ENCODE data around the gene CIAO2B. TPM values are rescaled to one million over a fixed set of nuclear protein-coding genes. Genes with fewer than 3 reads are reported as not detected.

The CIAO2B gene
- total RNA-seq, 1 donor: 97.4 TPM

GRCh38 chr16:66933776-66934137, 445 bp downstream of the CIAO2B start:
- Histone ChIP-seq H3K36me3 (ENCODE audit: insufficient read depth, low read length) (peaks cover 5% of the 10 kb centered on the region), H3K27me3 (ENCODE audit: insufficient read depth, low read length) (no peaks in the 10 kb centered on the region), H3K4me2 (ENCODE audit: insufficient read depth, low read length) (peak overlapping the region; percentile 82), H2AFZ (ENCODE audit: low read length) (peak overlapping the region; percentile 96), H3K4me3 (ENCODE audit: insufficient read depth, low read length) (peak overlapping the region; percentile 90), H3K9me3 (ENCODE audit: low read depth, low read length) (no peaks in the 10 kb centered on the region), H3K27ac (ENCODE audit: low read depth, low read length) (peak overlapping the region; percentile 95), H3K79me2 (ENCODE audit: insufficient read depth, low read length) (peaks cover 57% of the 10 kb centered on the region), H4K20me1 (ENCODE audit: insufficient read depth, low read length) (peaks cover 31% of the 10 kb centered on the region), H3K4me1 (ENCODE audit: insufficient read depth, low read length) (peaks cover 18% of the 10 kb centered on the region)
- TF ChIP-seq, protein P1, sequence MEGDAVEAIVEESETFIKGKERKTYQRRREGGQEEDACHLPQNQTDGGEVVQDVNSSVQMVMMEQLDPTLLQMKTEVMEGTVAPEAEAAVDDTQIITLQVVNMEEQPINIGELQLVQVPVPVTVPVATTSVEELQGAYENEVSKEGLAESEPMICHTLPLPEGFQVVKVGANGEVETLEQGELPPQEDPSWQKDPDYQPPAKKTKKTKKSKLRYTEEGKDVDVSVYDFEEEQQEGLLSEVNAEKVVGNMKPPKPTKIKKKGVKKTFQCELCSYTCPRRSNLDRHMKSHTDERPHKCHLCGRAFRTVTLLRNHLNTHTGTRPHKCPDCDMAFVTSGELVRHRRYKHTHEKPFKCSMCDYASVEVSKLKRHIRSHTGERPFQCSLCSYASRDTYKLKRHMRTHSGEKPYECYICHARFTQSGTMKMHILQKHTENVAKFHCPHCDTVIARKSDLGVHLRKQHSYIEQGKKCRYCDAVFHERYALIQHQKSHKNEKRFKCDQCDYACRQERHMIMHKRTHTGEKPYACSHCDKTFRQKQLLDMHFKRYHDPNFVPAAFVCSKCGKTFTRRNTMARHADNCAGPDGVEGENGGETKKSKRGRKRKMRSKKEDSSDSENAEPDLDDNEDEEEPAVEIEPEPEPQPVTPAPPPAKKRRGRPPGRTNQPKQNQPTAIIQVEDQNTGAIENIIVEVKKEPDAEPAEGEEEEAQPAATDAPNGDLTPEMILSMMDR (IDR thresholded peaks at IDR 0.05; ENCODE audit: extremely low read depth, low read depth, low read length): no peak
- DNase-seq (ENCODE audit: insufficient read length, low spot score, missing footprints): no peak

- H3K4me2 ChIP-seq (ENCODE audit: insufficient read depth, low read length): no peak overlapping the region
- H3K4me1 ChIP-seq (ENCODE audit: insufficient read depth, low read length): peaks cover 34% of the 10 kb centered on the region
- TF ChIP-seq, protein P1 (IDR thresholded peaks at IDR 0.05; ENCODE audit: extremely low read depth, low read depth, low read length): no peak
These were observed 2.1 kb downstream of the CIAO2B start for GRCh38 chr16:66932076-66932475.

GRCh38 chr16:66931665-66932064, 2.5 kb downstream of the CIAO2B start:
- H3K4me1 ChIP-seq (ENCODE audit: insufficient read depth, low read length): peaks cover 37% of the 10 kb centered on the region
- no peak overlapping the region for H2AFZ ChIP-seq (ENCODE audit: low read length)
- H3K4me3 ChIP-seq (ENCODE audit: insufficient read depth, low read length): no peak overlapping the region
- DNase-seq (ENCODE audit: insufficient read length, low spot score, missing footprints): peak; percentile 26
- H3K4me2 ChIP-seq (ENCODE audit: insufficient read depth, low read length): no peak overlapping the region
- no peak overlapping the region for H3K27ac ChIP-seq (ENCODE audit: low read depth, low read length)
- peaks cover 39% of the 10 kb centered on the region for H3K79me2 ChIP-seq (ENCODE audit: insufficient read depth, low read length)
- H3K36me3 ChIP-seq (ENCODE audit: insufficient read depth, low read length): peaks cover 5% of the 10 kb centered on the region
- H3K27me3 ChIP-seq (ENCODE audit: insufficient read depth, low read length): no peaks in the 10 kb centered on the region
- H3K9me3 ChIP-seq (ENCODE audit: low read depth, low read length): no peaks in the 10 kb centered on the region
- TF ChIP-seq, protein P1 (IDR thresholded peaks at IDR 0.05; ENCODE audit: extremely low read depth, low read depth, low read length): no peak
- peaks cover 23% of the 10 kb centered on the region for H4K20me1 ChIP-seq (ENCODE audit: insufficient read depth, low read length)

More at GRCh38 chr16:66932076-66932475, 2.1 kb downstream of the CIAO2B start:
- Histone ChIP-seq H3K27me3 (ENCODE audit: insufficient read depth, low read length) (no peaks in the 10 kb centered on the region), H2AFZ (ENCODE audit: low read length) (no peak overlapping the region), H3K9me3 (ENCODE audit: low read depth, low read length) (no peaks in the 10 kb centered on the region), H3K79me2 (ENCODE audit: insufficient read depth, low read length) (peaks cover 43% of the 10 kb centered on the region), H3K36me3 (ENCODE audit: insufficient read depth, low read length) (peaks cover 5% of the 10 kb centered on the region), H4K20me1 (ENCODE audit: insufficient read depth, low read length) (peaks cover 26% of the 10 kb centered on the region), H3K4me3 (ENCODE audit: insufficient read depth, low read length) (no peak overlapping the region), H3K27ac (ENCODE audit: low read depth, low read length) (no peak overlapping the region)
- peak; percentile 31 for DNase-seq (ENCODE audit: insufficient read length, low spot score, missing footprints)

GRCh38 chr16:66930189-66930588, 4.0 kb downstream of the CIAO2B start:
- peaks cover 5% of the 10 kb centered on the region for H3K27me3 ChIP-seq (ENCODE audit: insufficient read depth, low read length)
- peaks cover 5% of the 10 kb centered on the region for H3K36me3 ChIP-seq (ENCODE audit: insufficient read depth, low read length)
- no peak overlapping the region for H2AFZ ChIP-seq (ENCODE audit: low read length)
- peaks cover 24% of the 10 kb centered on the region for H3K79me2 ChIP-seq (ENCODE audit: insufficient read depth, low read length)
- peak; percentile 47 for DNase-seq (ENCODE audit: insufficient read length, low spot score, missing footprints)
- peaks cover 10% of the 10 kb centered on the region for H4K20me1 ChIP-seq (ENCODE audit: insufficient read depth, low read length)
- no peaks in the 10 kb centered on the region for H3K9me3 ChIP-seq (ENCODE audit: low read depth, low read length)
- no peak overlapping the region for H3K4me3 ChIP-seq (ENCODE audit: insufficient read depth, low read length)
- H3K4me1 ChIP-seq (ENCODE audit: insufficient read depth, low read length): peaks cover 38% of the 10 kb centered on the region
- H3K27ac ChIP-seq (ENCODE audit: low read depth, low read length): no peak overlapping the region
- no peak overlapping the region for H3K4me2 ChIP-seq (ENCODE audit: insufficient read depth, low read length)
- TF ChIP-seq, protein P1 (IDR thresholded peaks at IDR 0.05; ENCODE audit: extremely low read depth, low read depth, low read length): no peak
